ENCODE results near the gene PCDHB13.
"Not testable (repeated sequence)": the region's sequence is repeated elsewhere in the genome, so short reads cannot be mapped to it uniquely, and the experiment has no call there.

Gene PCDHB13

GRCh38 chr5:141236516-141237313, 23.0 kb downstream of the PCDHB13 start:
- H3K4me3 ChIP-seq (ENCODE audit: control insufficient read depth, low read depth, low read length) = no peak overlapping the region
- no peak for DNase-seq (ENCODE audit: low read depth)
- no peak for TF ChIP-seq CTCF (conservative IDR thresholded peaks at IDR 0.05; ENCODE audit: control insufficient read depth, insufficient read depth, low read depth, low read length)

GRCh38 chr5:141241496-141241895, 27.8 kb downstream of the PCDHB13 start:
- DNase-seq (ENCODE audit: low read depth) = no peak
- no peak for TF ChIP-seq CTCF (conservative IDR thresholded peaks at IDR 0.05; ENCODE audit: control insufficient read depth, insufficient read depth, low read depth, low read length)
- H3K4me3 ChIP-seq (ENCODE audit: control insufficient read depth, low read depth, low read length) = no peak overlapping the region

GRCh38 chr5:141245250-141245717, 31.6 kb downstream of the PCDHB13 start, which contains the start of gene PCDHB15:
Gene PCDHB15, plus strand, starts transcription at chr5:141245395. Its CDS starts 184 bp downstream, at chr5:141245579.
- no peak within 1 kb of the TSS for H3K4me3 ChIP-seq (ENCODE audit: control insufficient read depth, low read depth, low read length)
- no peak for TF ChIP-seq CTCF (conservative IDR thresholded peaks at IDR 0.05; ENCODE audit: control insufficient read depth, insufficient read depth, low read depth, low read length)
- no peak for DNase-seq (ENCODE audit: low read depth)

GRCh38 chr5:141246971-141247370, 33.3 kb downstream of the PCDHB13 start:
- H3K4me3 ChIP-seq (ENCODE audit: control insufficient read depth, low read depth, low read length); DNase-seq (ENCODE audit: low read depth): not testable (repeated sequence)

GRCh38 chr5:141247434-141247833, 33.7 kb downstream of the PCDHB13 start:
- not testable (repeated sequence) for H3K4me3 ChIP-seq (ENCODE audit: control insufficient read depth, low read depth, low read length); DNase-seq (ENCODE audit: low read depth)

- DNase-seq (ENCODE audit: low read depth) = no peak
- no peak overlapping the region for H3K4me3 ChIP-seq (ENCODE audit: control insufficient read depth, low read depth, low read length)
- no peak for TF ChIP-seq CTCF (conservative IDR thresholded peaks at IDR 0.05; ENCODE audit: control insufficient read depth, insufficient read depth, low read depth, low read length)
Observed at GRCh38 chr5:141250576-141250975, 36.9 kb downstream of the PCDHB13 start.

- DNase-seq (ENCODE audit: low read depth) = no peak
- no peak overlapping the region for H3K4me3 ChIP-seq (ENCODE audit: control insufficient read depth, low read depth, low read length)
- no peak for TF ChIP-seq CTCF (conservative IDR thresholded peaks at IDR 0.05; ENCODE audit: control insufficient read depth, insufficient read depth, low read depth, low read length)
Observed at GRCh38 chr5:141258464-141258863, 44.7 kb downstream of the PCDHB13 start.

GRCh38 chr5:141258948-141259347, 45.2 kb downstream of the PCDHB13 start:
- TF ChIP-seq CTCF (conservative IDR thresholded peaks at IDR 0.05; ENCODE audit: control insufficient read depth, insufficient read depth, low read depth, low read length) = no peak
- no peak for DNase-seq (ENCODE audit: low read depth)
- no peak overlapping the region for H3K4me3 ChIP-seq (ENCODE audit: control insufficient read depth, low read depth, low read length)
